Measurements from ENCODE around the gene BNC2.
A peak's percentile ranks its signal among the peaks of the same experiment; 100 is the strongest.

The BNC2 gene

GRCh38 chr9:16624744-16625117 lies 245.7 kb downstream of the BNC2 start:
- Histone ChIP-seq H3K4me1 (ENCODE audit: control insufficient read depth, insufficient read depth, low read length) (peaks cover 6% of the 10 kb centered on the region; the same call in 1 of the 2 replicates), H3K4me3 (ENCODE audit: low read depth, low read length) (no peak overlapping the region), H3K27ac (ENCODE audit: extremely low read depth, low read depth, low read length) (no peak overlapping the region), H3K9me3 (ENCODE audit: control insufficient read depth, insufficient read depth, low read depth, low read length) (no peaks in the 10 kb centered on the region), H3K36me3 (ENCODE audit: control insufficient read depth in 2 of 2, insufficient read depth in 1 of 2, low read length in 2 of 2) (no peaks in the 10 kb centered on the region)
- no peak for TF ChIP-seq ZNF146 (tag by site-specific recombination; IDR thresholded peaks at IDR 0.05)
- TF ChIP-seq OVOL3 (tag by site-specific recombination; IDR thresholded peaks at IDR 0.05): no peak
- TF ChIP-seq ZNF292 (tag by site-specific recombination; IDR thresholded peaks at IDR 0.05; ENCODE audit: borderline replicate concordance, low read depth): no peak
- TF ChIP-seq ZNF623 (tag by site-specific recombination; IDR thresholded peaks at IDR 0.05): no peak
- no peak for TF ChIP-seq ZNF350 (tag by site-specific recombination; IDR thresholded peaks at IDR 0.05)
- no peak for TF ChIP-seq ZNF692 (tag by site-specific recombination; IDR thresholded peaks at IDR 0.05)
- no peak for TF ChIP-seq ZNF133 (tag by site-specific recombination; IDR thresholded peaks at IDR 0.05)
- no peak for TF ChIP-seq PRDM1 (tag by site-specific recombination; IDR thresholded peaks at IDR 0.05)
- no peak for TF ChIP-seq ZNF16 (tag by site-specific recombination; IDR thresholded peaks at IDR 0.05; ENCODE audit: low read depth)
- TF ChIP-seq PRDM6 (tag by site-specific recombination; IDR thresholded peaks at IDR 0.05): no peak
- no peak for TF ChIP-seq ZNF660 (tag by site-specific recombination; IDR thresholded peaks at IDR 0.05)
- TF ChIP-seq ZNF843 (tag by site-specific recombination; IDR thresholded peaks at IDR 0.05): no peak
- TF ChIP-seq GLIS2 (tag by site-specific recombination; IDR thresholded peaks at IDR 0.05): no peak
- TF ChIP-seq SETDB1 (IDR thresholded peaks at IDR 0.05; ENCODE audit: insufficient read length, low read length): no peak
- no peak for TF ChIP-seq ZNF473 (tag by site-specific recombination; IDR thresholded peaks at IDR 0.05)
- TF ChIP-seq ZSCAN4 (tag by site-specific recombination; IDR thresholded peaks at IDR 0.05): no peak
- TF ChIP-seq ZNF792 (tag by site-specific recombination; IDR thresholded peaks at IDR 0.05): no peak
- ChIA-PET POLR2A (no interaction called here), CTCF (interaction anchor here (0.6 kb wide), 1 partner anchor 57 kb away, joined by 3 read pairs; no protein-coding TSS in a partner anchor)

- Histone ChIP-seq H3K4me1 (ENCODE audit: control insufficient read depth, insufficient read depth, low read length) (peaks cover 6% of the 10 kb centered on the region; the same call in 1 of the 2 replicates), H3K27ac (ENCODE audit: extremely low read depth, low read depth, low read length) (no peak overlapping the region), H3K4me3 (ENCODE audit: low read depth, low read length) (no peak overlapping the region), H3K36me3 (ENCODE audit: control insufficient read depth in 2 of 2, insufficient read depth in 1 of 2, low read length in 2 of 2) (no peaks in the 10 kb centered on the region), H3K9me3 (ENCODE audit: control insufficient read depth, insufficient read depth, low read depth, low read length) (no peaks in the 10 kb centered on the region)
- CTCF ChIA-PET: interaction anchor here (0.6 kb wide), 1 partner anchor 58 kb away, joined by 3 read pairs; no protein-coding TSS in a partner anchor
- POLR2A ChIA-PET: no interaction called here
- no peak for TF ChIP-seq SETDB1 (IDR thresholded peaks at IDR 0.05; ENCODE audit: insufficient read length, low read length)
- no peak for TF ChIP-seq ZIC2 (tag by site-specific recombination; IDR thresholded peaks at IDR 0.05)
- no peak for TF ChIP-seq ZNF132 (tag by site-specific recombination; IDR thresholded peaks at IDR 0.05; ENCODE audit: borderline replicate concordance)
- no peak for TF ChIP-seq ZNF514 (tag by site-specific recombination; IDR thresholded peaks at IDR 0.05)
- TF ChIP-seq PRDM6 (tag by site-specific recombination; IDR thresholded peaks at IDR 0.05): 0 out of 2 replicates have a peak, but pooled peaks have one; percentile 37
- TF ChIP-seq SP2 (tag by site-specific recombination; IDR thresholded peaks at IDR 0.05): no peak
Measured at GRCh38 chr9:16623989-16624743, 246.3 kb downstream of the BNC2 start.

Data from HEK293 (cell line).